Cerebellar nuclear complex (tissue), 1 donor: Measurements from ENCODE around the gene SKIC8.

Source experiments
- DNase-seq, 2 experiments: peaks; one replicate each; lab custom pipeline; 2025; lab: John Stamatoyannopoulos, UW

Gene SKIC8

GRCh38 chr15:78291052-78291451 lies 8.4 kb downstream of the SKIC8 start:
- no peak for DNase-seq

GRCh38 chr15:78290222-78290621 lies 9.2 kb downstream of the SKIC8 start:
- DNase-seq: no peak

GRCh38 chr15:78284758-78285157 lies 14.7 kb downstream of the SKIC8 start:
- no peak for DNase-seq

- DNase-seq: no peak
These were observed 17.1 kb downstream of the SKIC8 start for GRCh38 chr15:78282324-78282723.

GRCh38 chr15:78280319-78281072 lies 18.9 kb downstream of the SKIC8 start:
- DNase-seq: no peak

- no peak for DNase-seq
These were observed 23.1 kb downstream of the SKIC8 start for GRCh38 chr15:78276064-78276943.

GRCh38 chr15:78274994-78275393 lies 24.4 kb downstream of the SKIC8 start:
- DNase-seq: no peak

GRCh38 chr15:78272776-78273175 lies 26.6 kb downstream of the SKIC8 start:
- no peak for DNase-seq

GRCh38 chr15:78272316-78272715 lies 27.1 kb downstream of the SKIC8 start:
- no peak for DNase-seq

- no peak for DNase-seq
These were observed 32.6 kb downstream of the SKIC8 start for GRCh38 chr15:78266806-78267205.

GRCh38 chr15:78266229-78266628 lies 33.2 kb downstream of the SKIC8 start:
- DNase-seq: no peak

- DNase-seq: no peak
These were observed 33.6 kb downstream of the SKIC8 start for GRCh38 chr15:78265752-78266224.

- DNase-seq: no peak
These were observed 34.3 kb downstream of the SKIC8 start for GRCh38 chr15:78265137-78265460.

GRCh38 chr15:78264304-78265136 lies 34.9 kb downstream of the SKIC8 start, which contains the start of gene DNAJA4:
Gene DNAJA4, plus strand, starts transcription at chr15:78264562. Its CDS starts 202 bp downstream, at chr15:78264764.
- DNase-seq: no peak

GRCh38 chr15:78263907-78264303 lies 35.5 kb downstream of the SKIC8 start:
- no peak for DNase-seq

GRCh38 chr15:78263351-78263781 lies 36.0 kb downstream of the SKIC8 start:
- DNase-seq: no peak

GRCh38 chr15:78261062-78261461 lies 38.3 kb downstream of the SKIC8 start:
- no peak for DNase-seq

- no peak for DNase-seq
These were observed 38.9 kb downstream of the SKIC8 start for GRCh38 chr15:78260489-78260888.

GRCh38 chr15:78259232-78259631 lies 40.2 kb downstream of the SKIC8 start:
- DNase-seq: no peak

- DNase-seq: no peak
These were observed 41.7 kb downstream of the SKIC8 start for GRCh38 chr15:78257681-78258080.

- no peak for DNase-seq
These were observed 43.4 kb downstream of the SKIC8 start for GRCh38 chr15:78256044-78256437.

- no peak for DNase-seq
These were observed 43.9 kb downstream of the SKIC8 start for GRCh38 chr15:78255421-78256043.
